Parathyroid adenoma (tissue), 2 donors: Measurements from ENCODE around the gene DPM1.
A peak's percentile ranks its signal among the peaks of the same experiment; 100 is the strongest.

Experiments
- H2AFZ ChIP-seq: fragments of 300-600 bp; sonication (generic); one replicate; pipeline ENCODE4 v1.7.0; 2017; ENCODE audit warnings: antibody characterized with exemption, mild to moderate bottlenecking
- H3K27ac ChIP-seq: fragments of 300-600 bp; sonication (generic); one replicate; pipeline ENCODE4 v1.7.0; 2017
- H3K27me3 ChIP-seq: fragments of 300-600 bp; sonication (generic); one replicate; pipeline ENCODE4 v1.7.0; 2017; ENCODE audit warnings: low read length; ENCODE audit not compliant: control insufficient read depth, insufficient read depth
- H3K36me3 ChIP-seq: fragments of 300-600 bp; sonication (generic); one replicate; pipeline ENCODE4 v1.7.0; 2017; ENCODE audit warnings: low read length; ENCODE audit not compliant: control insufficient read depth, insufficient read depth
- H3K4me1 ChIP-seq: fragments of 300-600 bp; sonication (generic); one replicate; pipeline ENCODE4 v1.7.0; 2017; ENCODE audit warnings: control low read depth
- H3K4me2 ChIP-seq: fragments of 300-600 bp; sonication (generic); one replicate; pipeline ENCODE4 v1.7.0; 2017; ENCODE audit warnings: low read length
- H3K4me3 ChIP-seq: fragments of 300-600 bp; sonication (generic); one replicate; pipeline ENCODE4 v1.7.0; 2017; ENCODE audit warnings: low read depth, low read length
- H3K79me2 ChIP-seq: fragments of 300-600 bp; sonication (generic); one replicate; pipeline ENCODE4 v1.7.0; 2017; ENCODE audit warnings: control low read depth
- H3K9ac ChIP-seq: fragments of 300-600 bp; sonication (generic); one replicate; pipeline ENCODE4 v1.7.0; 2017; ENCODE audit warnings: mild to moderate bottlenecking
- H3K9me3 ChIP-seq: fragments of 300-600 bp; sonication (generic); one replicate; pipeline ENCODE4 v1.7.0; 2017; ENCODE audit warnings: low read length; ENCODE audit not compliant: control insufficient read depth
- CTCF ChIP-seq: fragments of 300-600 bp; sonication (generic); IDR thresholded peaks from one replicate; pipeline ENCODE4 v1.7.0; 2017; ENCODE audit warnings: antibody characterized with exemption, mild to moderate bottlenecking
- donor health status: primary hyperparathyroidism.

The DPM1 gene

GRCh38 chr20:50932016-50932485, 26.3 kb downstream of the DPM1 start:
- Histone ChIP-seq H3K4me3 (peak overlapping the region; percentile 62), H3K9me3 (no peaks in the 10 kb centered on the region), H3K79me2 (peaks cover 19% of the 10 kb centered on the region), H3K9ac (no peak overlapping the region), H3K4me2 (peak overlapping the region; percentile 90), H2AFZ (peak overlapping the region; percentile 81), H3K4me1 (peaks cover 10% of the 10 kb centered on the region), H3K27ac (peak overlapping the region; percentile 98), H3K36me3 (no peaks in the 10 kb centered on the region), H3K27me3 (no peaks in the 10 kb centered on the region)
- TF ChIP-seq CTCF: no peak

GRCh38 chr20:50931306-50932015, 26.9 kb downstream of the DPM1 start, which contains the start of gene ADNP:
ADNP (minus strand) TSS chr20:50931437; CDS start chr20:50903996, 27,441 bp downstream.
- peak within 1 kb of the TSS; percentile 98 for H3K27ac ChIP-seq
- H3K27me3 ChIP-seq: no peaks in the 10 kb centered on the region
- TF ChIP-seq CTCF: peak; percentile 94
- peak within 1 kb of the TSS; percentile 66 for H3K4me3 ChIP-seq
- no peak within 1 kb of the TSS for H3K9ac ChIP-seq
- peak within 1 kb of the TSS; percentile 90 for H3K4me2 ChIP-seq
- H3K9me3 ChIP-seq: no peaks in the 10 kb centered on the region
- H2AFZ ChIP-seq: peak within 1 kb of the TSS; percentile 81
- H3K79me2 ChIP-seq: peaks cover 19% of the 10 kb centered on the region
- peaks cover 10% of the 10 kb centered on the region for H3K4me1 ChIP-seq
- no peaks in the 10 kb centered on the region for H3K36me3 ChIP-seq

- peak overlapping the region; percentile 90 for H3K4me2 ChIP-seq
- no peaks in the 10 kb centered on the region for H3K9me3 ChIP-seq
- peak overlapping the region; percentile 62 for H3K4me3 ChIP-seq
- peaks cover 13% of the 10 kb centered on the region for H3K4me1 ChIP-seq
- no peak for TF ChIP-seq CTCF
- no peaks in the 10 kb centered on the region for H3K27me3 ChIP-seq
- peak overlapping the region; percentile 98 for H3K27ac ChIP-seq
- no peak overlapping the region for H2AFZ ChIP-seq
- no peaks in the 10 kb centered on the region for H3K36me3 ChIP-seq
- peaks cover 21% of the 10 kb centered on the region for H3K79me2 ChIP-seq
- no peak overlapping the region for H3K9ac ChIP-seq
Measured at GRCh38 chr20:50930976-50931305, 27.4 kb downstream of the DPM1 start.

- no peak for TF ChIP-seq CTCF
- H3K9ac ChIP-seq: no peak overlapping the region
- H3K9me3 ChIP-seq: no peaks in the 10 kb centered on the region
- peak overlapping the region; percentile 98 for H3K27ac ChIP-seq
- no peaks in the 10 kb centered on the region for H3K36me3 ChIP-seq
- no peaks in the 10 kb centered on the region for H3K27me3 ChIP-seq
- peak overlapping the region; percentile 66 for H3K4me3 ChIP-seq
- H3K4me1 ChIP-seq: peaks cover 18% of the 10 kb centered on the region
- peaks cover 27% of the 10 kb centered on the region for H3K79me2 ChIP-seq
- peak overlapping the region; percentile 75 for H3K4me2 ChIP-seq
- peak overlapping the region; percentile 40 for H2AFZ ChIP-seq
Measured at GRCh38 chr20:50930139-50930975, 28.0 kb downstream of the DPM1 start.
